Activated B cell treated with CpG ODN at 0.5 μM for 24 hours (primary cell): ENCODE data around the gene BUD13. TPM values are rescaled to one million over a fixed set of nuclear protein-coding genes. Genes with fewer than 3 reads are reported as not detected.

Source experiments
- ATAC-seq: fragments of 200-7000 bp; cut with Tn5 transposase; one replicate; pipeline ENCODE4 v1.10.0; 2021; ENCODE audit warnings: low read depth, mild to moderate bottlenecking, moderate library complexity
- CTCF ChIA-PET: fragments of 350-600 bp; sonication (Branson Sonifier 250); formaldehyde crosslinking; loops from one replicate; lab custom pipeline; 2021; ENCODE audit warnings: antibody characterized with exemption; lab: Charles Lee
- POLR2A ChIA-PET: fragments of 350-600 bp; sonication (Branson Sonifier 250); formaldehyde crosslinking; loops from one replicate; lab custom pipeline; 2021; ENCODE audit warnings: antibody characterized with exemption; lab: Charles Lee
- DNase-seq: peaks from one replicate; pipeline ENCODE4 v3.0.0; 2022
- H3K27ac Mint-ChIP-seq: one replicate; pipeline ENCODE4 v1.8.0; 2020; ENCODE audit warnings: mixed read lengths
- H3K27me3 Mint-ChIP-seq: one replicate; pipeline ENCODE4 v1.8.0; 2021; ENCODE audit warnings: mixed read lengths
- H3K36me3 Mint-ChIP-seq: one replicate; pipeline ENCODE4 v1.8.0; 2021; ENCODE audit warnings: low read depth, mixed read lengths
- H3K4me1 Mint-ChIP-seq: one replicate; pipeline ENCODE4 v1.8.0; 2021; ENCODE audit warnings: mixed read lengths
- H3K4me3 Mint-ChIP-seq: one replicate; pipeline ENCODE4 v1.8.0; 2020; ENCODE audit warnings: mild to moderate bottlenecking, mixed read lengths
- H3K9me3 Mint-ChIP-seq: one replicate; pipeline ENCODE4 v1.8.0; 2020; ENCODE audit warnings: mixed read lengths
- intact Hi-C: fragments of 100-400 bp; cut with micrococcal nuclease; formaldehyde crosslinking; loops from one replicate; pipeline ENCODE4 v1.15.1; 2024
- total RNA-seq: library from RNA; stranded (reverse); gene quantifications from 2 replicates; pipeline ENCODE4 v1.2.3, GENCODE V29; 2022
- TF ChIP-seq, protein P1 (sequence below): fragments of 200-600 bp; IDR thresholded peaks from one replicate; pipeline ENCODE4 v1.8.0; 2022; ENCODE audit warnings: antibody characterized with exemption, mild to moderate bottlenecking

Gene BUD13
- total RNA-seq, 1 donor from 2014 or later = 18.8 TPM

DNA sequence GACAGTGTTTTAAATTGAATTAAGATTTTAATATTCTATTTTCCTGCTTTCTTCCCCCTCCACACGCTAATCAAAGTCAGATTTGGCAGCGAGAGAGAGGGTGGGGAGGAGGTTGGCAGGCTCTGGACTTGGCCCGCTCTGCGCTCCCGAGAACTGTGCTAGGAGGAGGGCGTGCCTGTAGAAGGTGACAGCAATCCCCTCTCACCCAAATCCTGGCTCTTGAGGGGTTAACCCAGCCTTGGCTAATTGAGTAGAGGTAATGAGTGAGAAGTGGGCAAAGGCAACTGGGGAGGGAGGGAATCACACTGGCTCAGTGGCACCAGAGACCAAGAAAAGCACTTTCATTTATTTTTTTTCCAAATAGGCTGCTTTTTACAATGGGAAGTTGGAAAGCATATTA lies 42.2 kb downstream of the BUD13 start:
- peaks cover 14% of the 10 kb centered on the region for H3K27me3 Mint-ChIP-seq
- H3K27ac Mint-ChIP-seq = no peak overlapping the region
- TF ChIP-seq, protein P1, sequence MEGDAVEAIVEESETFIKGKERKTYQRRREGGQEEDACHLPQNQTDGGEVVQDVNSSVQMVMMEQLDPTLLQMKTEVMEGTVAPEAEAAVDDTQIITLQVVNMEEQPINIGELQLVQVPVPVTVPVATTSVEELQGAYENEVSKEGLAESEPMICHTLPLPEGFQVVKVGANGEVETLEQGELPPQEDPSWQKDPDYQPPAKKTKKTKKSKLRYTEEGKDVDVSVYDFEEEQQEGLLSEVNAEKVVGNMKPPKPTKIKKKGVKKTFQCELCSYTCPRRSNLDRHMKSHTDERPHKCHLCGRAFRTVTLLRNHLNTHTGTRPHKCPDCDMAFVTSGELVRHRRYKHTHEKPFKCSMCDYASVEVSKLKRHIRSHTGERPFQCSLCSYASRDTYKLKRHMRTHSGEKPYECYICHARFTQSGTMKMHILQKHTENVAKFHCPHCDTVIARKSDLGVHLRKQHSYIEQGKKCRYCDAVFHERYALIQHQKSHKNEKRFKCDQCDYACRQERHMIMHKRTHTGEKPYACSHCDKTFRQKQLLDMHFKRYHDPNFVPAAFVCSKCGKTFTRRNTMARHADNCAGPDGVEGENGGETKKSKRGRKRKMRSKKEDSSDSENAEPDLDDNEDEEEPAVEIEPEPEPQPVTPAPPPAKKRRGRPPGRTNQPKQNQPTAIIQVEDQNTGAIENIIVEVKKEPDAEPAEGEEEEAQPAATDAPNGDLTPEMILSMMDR = no peak
- H3K36me3 Mint-ChIP-seq = no peaks in the 10 kb centered on the region
- peaks cover 17% of the 10 kb centered on the region for H3K4me1 Mint-ChIP-seq
- intact Hi-C loops = no loop called here
- ChIA-PET POLR2A (no interaction called here), CTCF (no interaction called here)
- no peak overlapping the region for H3K4me3 Mint-ChIP-seq
- ATAC-seq = no peak
- H3K9me3 Mint-ChIP-seq = no peaks in the 10 kb centered on the region
- DNase-seq = no peak

DNA sequence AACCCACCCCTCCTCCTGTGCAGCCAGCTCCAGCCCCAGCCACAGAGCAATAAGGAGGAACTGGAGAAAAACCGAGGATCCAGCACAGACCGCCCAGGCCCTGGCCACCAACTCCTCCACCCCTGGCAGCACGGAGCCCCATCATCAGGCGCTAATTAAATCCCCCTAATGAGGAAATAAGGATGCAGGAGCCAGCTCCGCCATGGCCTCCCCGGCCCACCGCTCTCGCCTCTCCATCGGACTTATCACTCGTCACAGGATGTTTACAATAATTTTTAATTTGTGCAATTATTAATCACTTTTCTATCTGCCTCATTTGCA lies 42.6 kb downstream of the BUD13 start:
- peaks cover 17% of the 10 kb centered on the region for H3K4me1 Mint-ChIP-seq
- no peak overlapping the region for H3K27ac Mint-ChIP-seq
- TF ChIP-seq, protein P1 = no peak
- H3K4me3 Mint-ChIP-seq = no peak overlapping the region
- intact Hi-C loops = no loop called here
- H3K9me3 Mint-ChIP-seq = no peaks in the 10 kb centered on the region
- ChIA-PET CTCF (no interaction called here), POLR2A (no interaction called here)
- H3K36me3 Mint-ChIP-seq = no peaks in the 10 kb centered on the region
- H3K27me3 Mint-ChIP-seq = peaks cover 14% of the 10 kb centered on the region
- DNase-seq = no peak
- no peak for ATAC-seq

DNA sequence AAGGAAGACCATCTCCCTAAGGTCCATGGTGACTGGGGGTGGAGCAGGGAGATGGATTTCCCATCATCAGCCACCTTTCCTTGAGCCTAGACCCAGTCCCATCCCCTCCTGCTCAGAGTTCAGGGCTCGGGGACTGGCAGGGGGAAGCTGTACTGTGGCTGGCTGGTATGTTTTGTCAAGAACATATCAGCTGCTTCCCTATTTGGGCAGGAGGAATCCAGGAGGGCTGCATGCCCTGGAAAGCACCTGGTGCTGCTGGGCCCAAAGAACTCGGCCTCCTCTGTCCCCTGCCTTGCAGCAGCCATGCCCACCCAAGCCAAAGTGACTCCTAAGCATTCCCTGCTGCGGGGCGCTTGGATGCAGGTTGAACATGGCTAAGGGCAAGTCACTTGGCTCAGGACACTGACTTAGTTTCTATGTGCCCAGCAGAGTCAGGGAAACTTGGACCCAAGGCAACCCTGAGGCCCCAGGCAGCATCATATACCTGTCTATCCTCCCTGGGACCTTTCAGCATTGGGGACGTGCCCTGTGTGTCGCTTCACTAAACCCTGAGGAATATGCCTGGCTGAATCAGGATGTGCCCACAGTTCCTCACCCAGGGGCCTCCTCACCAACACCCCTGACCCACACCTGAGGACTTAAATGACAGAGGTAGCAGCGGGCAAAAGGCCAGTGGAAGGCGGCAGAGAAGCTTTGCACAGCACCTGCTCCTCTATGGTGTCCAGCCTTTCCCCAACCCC lies 43.1 kb downstream of the BUD13 start:
- TF ChIP-seq, protein P1 = no peak
- Mint-ChIP-seq H3K27me3 (peaks cover 14% of the 10 kb centered on the region), H3K4me3 (no peak overlapping the region), H3K27ac (no peak overlapping the region), H3K36me3 (no peaks in the 10 kb centered on the region), H3K4me1 (peaks cover 17% of the 10 kb centered on the region), H3K9me3 (no peaks in the 10 kb centered on the region)
- intact Hi-C loops = no loop called here
- DNase-seq (no peak), ATAC-seq (no peak)
- CTCF ChIA-PET = no interaction called here
- POLR2A ChIA-PET = no interaction called here

DNA sequence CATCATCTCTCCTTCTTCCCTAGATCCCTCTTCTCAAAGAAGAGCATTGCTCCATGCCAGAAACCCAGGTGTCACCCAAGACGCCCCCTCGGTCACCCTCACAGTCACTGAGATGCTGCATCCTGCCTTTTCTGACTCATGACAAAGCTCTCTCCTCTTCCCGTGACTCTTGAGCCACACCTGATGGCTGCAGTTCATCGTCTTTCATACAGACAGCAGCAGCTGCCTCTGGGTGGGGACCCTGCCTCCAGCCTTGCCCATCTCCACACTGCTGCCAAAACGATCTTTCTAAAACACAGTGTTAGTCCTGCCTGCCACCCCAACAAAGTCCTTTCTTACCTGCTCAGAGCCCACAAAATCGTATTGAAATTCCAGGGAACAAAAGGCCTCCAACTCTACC lies 44.8 kb downstream of the BUD13 start:
- Mint-ChIP-seq H3K27ac (no peak overlapping the region), H3K27me3 (peaks cover 22% of the 10 kb centered on the region), H3K4me1 (peaks cover 7% of the 10 kb centered on the region), H3K9me3 (no peaks in the 10 kb centered on the region), H3K36me3 (no peaks in the 10 kb centered on the region), H3K4me3 (no peak overlapping the region)
- CTCF ChIA-PET = no interaction called here
- ATAC-seq (no peak), DNase-seq (no peak)
- POLR2A ChIA-PET = no interaction called here
- TF ChIP-seq, protein P1 = no peak
- intact Hi-C loops = no loop called here

DNA sequence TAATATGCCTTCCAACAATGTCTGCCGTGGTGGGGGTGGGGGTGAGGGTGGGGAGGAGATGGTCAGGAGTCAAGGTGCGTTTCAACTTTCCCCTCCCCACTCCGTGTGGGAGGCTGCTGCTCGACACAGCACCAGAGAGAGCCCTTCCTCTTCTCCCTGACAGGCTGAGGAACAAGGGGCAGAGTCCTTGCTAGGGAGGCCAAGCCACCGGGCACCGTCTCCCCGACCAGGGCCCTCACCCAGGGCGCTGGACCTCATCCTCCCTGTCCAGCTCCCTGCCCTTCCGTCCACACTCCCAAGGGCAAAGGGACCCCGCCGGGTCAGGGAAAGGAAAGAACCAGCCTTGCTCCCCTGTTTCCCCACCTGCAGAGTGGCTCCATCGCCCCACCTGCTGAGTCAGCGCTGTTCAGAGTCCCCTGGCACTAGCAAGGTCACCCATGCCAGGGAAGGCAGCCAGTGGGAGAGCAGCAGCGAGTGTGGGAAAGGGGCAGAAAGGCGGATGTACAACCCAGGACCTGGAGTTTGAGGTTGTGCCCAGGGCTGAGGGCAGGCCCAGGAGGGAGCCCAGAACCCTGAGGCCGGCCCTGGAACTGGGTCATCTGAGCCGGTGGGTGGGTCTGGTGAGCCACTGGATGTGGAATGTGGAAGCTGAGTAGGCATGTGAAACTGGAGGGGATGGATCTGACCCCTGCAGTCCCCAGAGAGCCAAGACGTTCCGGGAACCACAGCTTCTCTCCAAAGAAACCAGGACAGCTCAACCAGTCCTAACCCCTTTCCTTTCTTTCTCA lies 47.2 kb downstream of the BUD13 start:
- ChIA-PET CTCF (no interaction called here), POLR2A (no interaction called here)
- H3K36me3 Mint-ChIP-seq = no peaks in the 10 kb centered on the region
- H3K27me3 Mint-ChIP-seq = peaks cover 22% of the 10 kb centered on the region
- TF ChIP-seq, protein P1 = no peak
- no peaks in the 10 kb centered on the region for H3K4me1 Mint-ChIP-seq
- intact Hi-C loops = no loop called here
- no peaks in the 10 kb centered on the region for H3K9me3 Mint-ChIP-seq
- H3K27ac Mint-ChIP-seq = no peak overlapping the region
- no peak for DNase-seq
- no peak for ATAC-seq
- no peak overlapping the region for H3K4me3 Mint-ChIP-seq
